ENCODE measurements around the gene REM2.

REM2 gene

GRCh38 chr14:22906073-22906472 is 23.1 kb downstream of the REM2 start:
- Histone ChIP-seq H2BK5ac (ENCODE audit: low read length) (no peak overlapping the region), H3K27me3 (ENCODE audit: control insufficient read depth in 3 of 3, insufficient read depth in 3 of 3, low read depth in 1 of 3, low read length in 3 of 3) (no peaks in the 10 kb centered on the region), H2AK5ac (ENCODE audit: low read depth, low read length) (no peak overlapping the region), H3K18ac (ENCODE audit: low read length) (no peak overlapping the region), H2BK12ac (ENCODE audit: low read length) (no peak overlapping the region), H3K27ac (replicated peaks; ENCODE audit: low read length) (no peak overlapping the region), H3K23ac (ENCODE audit: low read depth, low read length, poor library complexity) (no peak overlapping the region), H3K14ac (ENCODE audit: low read length) (no peak overlapping the region), H3K4me2 (ENCODE audit: insufficient read depth, low read length, poor library complexity, severe bottlenecking) (no peak overlapping the region), H3K4me1 (ENCODE audit: control insufficient read depth in 2 of 2, insufficient read depth in 1 of 2, low read depth in 1 of 2, low read length in 2 of 2) (no peaks in the 10 kb centered on the region), H3K9ac (ENCODE audit: low read depth, low read length, poor library complexity) (no peak overlapping the region), H4K8ac (ENCODE audit: low read depth, low read length) (no peak overlapping the region), H3K9me3 (replicated peaks in 1 of 2; ENCODE audit: control insufficient read depth in 2 of 2, insufficient read depth in 1 of 2, low read depth in 1 of 2, low read length in 2 of 2) (no peaks in the 10 kb centered on the region), H3K79me1 (ENCODE audit: low read depth, low read length) (no peaks in the 10 kb centered on the region), H2BK15ac (ENCODE audit: low read length) (no peak overlapping the region), H2AFZ (ENCODE audit: low read length) (no peak overlapping the region), H3K4ac (ENCODE audit: low read length) (no peak overlapping the region), H3K4me3 (ENCODE audit: low read length in 2 of 2) (no peak overlapping the region), H2BK120ac (ENCODE audit: low read depth, low read length) (no peak overlapping the region), H4K91ac (ENCODE audit: low read depth, low read length, poor library complexity) (no peak overlapping the region), H3K36me3 (replicated peaks in 1 of 2; ENCODE audit: control insufficient read depth in 2 of 2, insufficient read depth in 2 of 2, low read length in 2 of 2) (peaks cover 46 to 98% of the 10 kb centered on the region in 2 donors)
- DNase-seq (ENCODE audit: low spot score) = no peak
- no CpG with 5 or more reads among the region's 20 CpGs for WGBS, 2 donors (ENCODE audit: extremely low coverage in 2 of 2, insufficient read length in 2 of 2, insufficient replicate concordance in 1 of 2)

- no CpG with 5 or more reads among the region's 3 CpGs for WGBS, 2 donors (ENCODE audit: extremely low coverage in 2 of 2, insufficient read length in 2 of 2, insufficient replicate concordance in 1 of 2)
- Histone ChIP-seq H3K23ac (ENCODE audit: low read depth, low read length, poor library complexity) (no peak overlapping the region), H3K27ac (replicated peaks; ENCODE audit: low read length) (no peak overlapping the region), H3K14ac (ENCODE audit: low read length) (no peak overlapping the region), H2AK5ac (ENCODE audit: low read depth, low read length) (no peak overlapping the region), H2BK15ac (ENCODE audit: low read length) (no peak overlapping the region), H3K4me3 (ENCODE audit: low read length in 2 of 2) (no peak overlapping the region), H3K9me3 (replicated peaks in 1 of 2; ENCODE audit: control insufficient read depth in 2 of 2, insufficient read depth in 1 of 2, low read depth in 1 of 2, low read length in 2 of 2) (no peaks in the 10 kb centered on the region), H3K27me3 (ENCODE audit: control insufficient read depth in 3 of 3, insufficient read depth in 3 of 3, low read depth in 1 of 3, low read length in 3 of 3) (no peaks in the 10 kb centered on the region), H3K18ac (ENCODE audit: low read length) (no peak overlapping the region), H3K79me1 (ENCODE audit: low read depth, low read length) (no peaks in the 10 kb centered on the region), H3K4me1 (ENCODE audit: control insufficient read depth in 2 of 2, insufficient read depth in 1 of 2, low read depth in 1 of 2, low read length in 2 of 2) (no peaks in the 10 kb centered on the region), H4K8ac (ENCODE audit: low read depth, low read length) (no peak overlapping the region), H2AFZ (ENCODE audit: low read length) (no peak overlapping the region), H3K36me3 (replicated peaks in 1 of 2; ENCODE audit: control insufficient read depth in 2 of 2, insufficient read depth in 2 of 2, low read length in 2 of 2) (peaks cover 34 to 97% of the 10 kb centered on the region in 2 donors), H4K91ac (ENCODE audit: low read depth, low read length, poor library complexity) (no peak overlapping the region), H3K9ac (ENCODE audit: low read depth, low read length, poor library complexity) (no peak overlapping the region), H3K4me2 (ENCODE audit: insufficient read depth, low read length, poor library complexity, severe bottlenecking) (no peak overlapping the region), H2BK12ac (ENCODE audit: low read length) (no peak overlapping the region), H3K4ac (ENCODE audit: low read length) (no peak overlapping the region), H2BK120ac (ENCODE audit: low read depth, low read length) (no peak overlapping the region), H2BK5ac (ENCODE audit: low read length) (no peak overlapping the region)
- DNase-seq (ENCODE audit: low spot score) = no peak
These were observed 24.4 kb downstream of the REM2 start for GRCh38 chr14:22907429-22907828.

- Histone ChIP-seq H2BK12ac (ENCODE audit: low read length) (no peak overlapping the region), H2AFZ (ENCODE audit: low read length) (no peak overlapping the region), H3K79me1 (ENCODE audit: low read depth, low read length) (no peaks in the 10 kb centered on the region), H3K23ac (ENCODE audit: low read depth, low read length, poor library complexity) (no peak overlapping the region), H4K8ac (ENCODE audit: low read depth, low read length) (no peak overlapping the region), H3K36me3 (replicated peaks in 1 of 2; ENCODE audit: control insufficient read depth in 2 of 2, insufficient read depth in 2 of 2, low read length in 2 of 2) (peaks cover 27 to 92% of the 10 kb centered on the region in 2 donors), H3K4ac (ENCODE audit: low read length) (no peak overlapping the region), H3K14ac (ENCODE audit: low read length) (no peak overlapping the region), H2BK120ac (ENCODE audit: low read depth, low read length) (no peak overlapping the region), H3K4me1 (ENCODE audit: control insufficient read depth in 2 of 2, insufficient read depth in 1 of 2, low read depth in 1 of 2, low read length in 2 of 2) (no peaks in the 10 kb centered on the region), H4K91ac (ENCODE audit: low read depth, low read length, poor library complexity) (no peak overlapping the region), H2BK15ac (ENCODE audit: low read length) (no peak overlapping the region), H3K4me2 (ENCODE audit: insufficient read depth, low read length, poor library complexity, severe bottlenecking) (no peak overlapping the region), H3K27ac (replicated peaks; ENCODE audit: low read length) (no peak overlapping the region), H3K18ac (ENCODE audit: low read length) (no peak overlapping the region), H3K27me3 (ENCODE audit: control insufficient read depth in 3 of 3, insufficient read depth in 3 of 3, low read depth in 1 of 3, low read length in 3 of 3) (no peaks in the 10 kb centered on the region), H3K9ac (ENCODE audit: low read depth, low read length, poor library complexity) (no peak overlapping the region), H2BK5ac (ENCODE audit: low read length) (no peak overlapping the region), H3K9me3 (replicated peaks in 1 of 2; ENCODE audit: control insufficient read depth in 2 of 2, insufficient read depth in 1 of 2, low read depth in 1 of 2, low read length in 2 of 2) (no peaks in the 10 kb centered on the region), H2AK5ac (ENCODE audit: low read depth, low read length) (no peak overlapping the region), H3K4me3 (ENCODE audit: low read length in 2 of 2) (no peak overlapping the region)
- no CpG with 5 or more reads among the region's 8 CpGs for WGBS, 2 donors (ENCODE audit: extremely low coverage in 2 of 2, insufficient read length in 2 of 2, insufficient replicate concordance in 1 of 2)
- no peak for DNase-seq (ENCODE audit: low spot score)
These were observed 25.6 kb downstream of the REM2 start for GRCh38 chr14:22908601-22909000.

- H3K14ac ChIP-seq (ENCODE audit: low read length) = no peak overlapping the region
- no peak overlapping the region for H3K18ac ChIP-seq (ENCODE audit: low read length)
- no CpG with 5 or more reads among the region's 5 CpGs for WGBS, 2 donors (ENCODE audit: extremely low coverage in 2 of 2, insufficient read length in 2 of 2, insufficient replicate concordance in 1 of 2)
- no peak overlapping the region for H3K4me3 ChIP-seq (ENCODE audit: low read length in 2 of 2)
- H4K91ac ChIP-seq (ENCODE audit: low read depth, low read length, poor library complexity) = no peak overlapping the region
- H3K4me1 ChIP-seq (ENCODE audit: control insufficient read depth in 2 of 2, insufficient read depth in 1 of 2, low read depth in 1 of 2, low read length in 2 of 2) = no peaks in the 10 kb centered on the region
- no peaks in the 10 kb centered on the region for H3K9me3 ChIP-seq (replicated peaks in 1 of 2; ENCODE audit: control insufficient read depth in 2 of 2, insufficient read depth in 1 of 2, low read depth in 1 of 2, low read length in 2 of 2)
- peaks cover 9 to 84% of the 10 kb centered on the region in 2 donors for H3K36me3 ChIP-seq (replicated peaks in 1 of 2; ENCODE audit: control insufficient read depth in 2 of 2, insufficient read depth in 2 of 2, low read length in 2 of 2)
- H2BK5ac ChIP-seq (ENCODE audit: low read length) = no peak overlapping the region
- no peak overlapping the region for H3K4me2 ChIP-seq (ENCODE audit: insufficient read depth, low read length, poor library complexity, severe bottlenecking)
- no peak overlapping the region for H2BK15ac ChIP-seq (ENCODE audit: low read length)
- no peak overlapping the region for H3K9ac ChIP-seq (ENCODE audit: low read depth, low read length, poor library complexity)
- no peak overlapping the region for H2AFZ ChIP-seq (ENCODE audit: low read length)
- no peaks in the 10 kb centered on the region for H3K27me3 ChIP-seq (ENCODE audit: control insufficient read depth in 3 of 3, insufficient read depth in 3 of 3, low read depth in 1 of 3, low read length in 3 of 3)
- no peak overlapping the region for H4K8ac ChIP-seq (ENCODE audit: low read depth, low read length)
- H2BK120ac ChIP-seq (ENCODE audit: low read depth, low read length) = no peak overlapping the region
- peaks cover under 1% of the 10 kb centered on the region for H3K79me1 ChIP-seq (ENCODE audit: low read depth, low read length)
- H2BK12ac ChIP-seq (ENCODE audit: low read length) = no peak overlapping the region
- no peak overlapping the region for H3K27ac ChIP-seq (replicated peaks; ENCODE audit: low read length)
- no peak overlapping the region for H3K23ac ChIP-seq (ENCODE audit: low read depth, low read length, poor library complexity)
- no peak overlapping the region for H2AK5ac ChIP-seq (ENCODE audit: low read depth, low read length)
- no peak overlapping the region for H3K4ac ChIP-seq (ENCODE audit: low read length)
- DNase-seq (ENCODE audit: low spot score) = no peak
These were observed 27.9 kb downstream of the REM2 start for GRCh38 chr14:22910916-22911315.

All from neuronal stem cell (in vitro differentiated cells).